Adipose tissue (tissue), 3 donors: ENCODE measurements around the gene ZNF544. TPM values are rescaled to one million over a fixed set of nuclear protein-coding genes. Genes with fewer than 3 reads are reported as not detected.

Experiments used
- H3K27ac ChIP-seq: one replicate; pipeline ENCODE4 v1.5.1; 2013; ENCODE audit warnings: low read depth, low read length
- WGBS, 3 donors: extraction: QIAGEN DNeasy Blood & Tissue Kit; methylation state at CpG; one replicate each; pipeline ENCODE4 v1.1.7; 2013; 5-methylcytosine and 5-hydroxymethylcytosine counted together
- polyA plus RNA-seq, 3 donors: library from polyadenylated mRNA; stranded (reverse); fragments of 200-250 nt; gene quantifications; one replicate each; pipeline ENCODE4 v1.2.3, GENCODE V29; 2013
- donor health status: healthy with polysubstance abuse.
- donor health status: Bipolar disorder and iron deficiency.
- donor health status: healthy.

The ZNF544 gene
- polyA plus RNA-seq = 10 to 100 TPM; 10.1 to 10.6 (median 10.2) TPM

GRCh38 chr19:58228585-58229254, at the start of gene ZNF544:
Gene ZNF544, plus strand, starts transcription at chr19:58228914. Its CDS starts 15,110 bp downstream, at chr19:58244024.
- WGBS, 3 donors = 0 to 1% (median 1%) methylated on average over 55 to 62 of the region's 62 CpGs
- no peak within 1 kb of the TSS for H3K27ac ChIP-seq

- 38 to 51% (median 44%) methylated on average over 4 of the region's 4 CpGs for WGBS, 3 donors
- H3K27ac ChIP-seq = no peak overlapping the region
Measured at GRCh38 chr19:58181902-58182576, 46.7 kb upstream of the ZNF544 start.

GRCh38 chr19:58182577-58182988, 46.1 kb upstream of the ZNF544 start:
- no peak overlapping the region for H3K27ac ChIP-seq
- 3 to 5% (median 5%) methylated on average over 16 to 17 of the region's 17 CpGs for WGBS, 3 donors

- WGBS, 3 donors = 0 to 1% (median 1%) methylated on average over 62 to 80 of the region's 80 CpGs
- peak within 1 kb of the TSS; percentile 97 for H3K27ac ChIP-seq
Measured at GRCh38 chr19:58182989-58183816, 45.5 kb upstream of the ZNF544 start, which contains the start of gene ZNF274. Gene ZNF274, plus strand, starts transcription at chr19:58183061. Its CDS starts 905 bp downstream, at chr19:58183966.

GRCh38 chr19:58183817-58184215, 44.9 kb upstream of the ZNF544 start:
- 14 to 21% (median 19%) methylated on average over 13 of the region's 13 CpGs for WGBS, 3 donors
- peak overlapping the region; percentile 97 for H3K27ac ChIP-seq

- 69 to 83% (median 79%) methylated on average over 6 of the region's 6 CpGs for WGBS, 3 donors
- H3K27ac ChIP-seq = no peak overlapping the region
Measured at GRCh38 chr19:58196901-58197616, 31.7 kb upstream of the ZNF544 start.

- no peak overlapping the region for H3K27ac ChIP-seq
- 13 to 33% (median 32%) methylated on average over 46 to 49 of the region's 49 CpGs for WGBS, 3 donors
Measured at GRCh38 chr19:58203814-58204475, 24.8 kb upstream of the ZNF544 start.

GRCh38 chr19:58204566-58204965, 24.1 kb upstream of the ZNF544 start:
- WGBS, 3 donors = 25 to 55% (median 43%) methylated on average over 15 of the region's 15 CpGs
- no peak overlapping the region for H3K27ac ChIP-seq

GRCh38 chr19:58209577-58209976, 19.1 kb upstream of the ZNF544 start:
- 95 to 100% (median 98%) methylated on average over 6 to 8 of the region's 8 CpGs for WGBS, 3 donors

GRCh38 chr19:58212336-58213074, 16.2 kb upstream of the ZNF544 start:
- WGBS, 3 donors = 97 to 98% (median 97%) methylated on average over 17 of the region's 17 CpGs

More at GRCh38 chr19:58209577-58209976, 19.1 kb upstream of the ZNF544 start:
- no peak overlapping the region for H3K27ac ChIP-seq

GRCh38 chr19:58213075-58213369, 15.7 kb upstream of the ZNF544 start:
- WGBS, 3 donors = 96 to 100% (median 96%) methylated on average over 1 of the region's 1 CpG
- H3K27ac ChIP-seq = no peak overlapping the region

More at GRCh38 chr19:58212336-58213074, 16.2 kb upstream of the ZNF544 start:
- no peak overlapping the region for H3K27ac ChIP-seq

GRCh38 chr19:58217069-58217481, 11.6 kb upstream of the ZNF544 start:
- 44 to 47% (median 44%) methylated on average over 34 of the region's 34 CpGs for WGBS, 3 donors
- no peak overlapping the region for H3K27ac ChIP-seq

- no peak overlapping the region for H3K27ac ChIP-seq
- WGBS, 3 donors = 93 to 95% (median 94%) methylated on average over 25 of the region's 25 CpGs
Measured at GRCh38 chr19:58217607-58218391, 10.9 kb upstream of the ZNF544 start.

GRCh38 chr19:58218899-58219298, 9.8 kb upstream of the ZNF544 start:
- WGBS, 3 donors = 44 to 53% (median 52%) methylated on average over 9 of the region's 9 CpGs
- no peak overlapping the region for H3K27ac ChIP-seq

- 4 to 8% (median 7%) methylated on average over 23 of the region's 23 CpGs for WGBS, 3 donors
- no peak overlapping the region for H3K27ac ChIP-seq
Measured at GRCh38 chr19:58227964-58228584, 640 bp upstream of the ZNF544 start.

- H3K27ac ChIP-seq = no peak overlapping the region
Measured at GRCh38 chr19:58229255-58229639, 533 bp downstream of the ZNF544 start.

More at GRCh38 chr19:58229255-58229639, 533 bp downstream of the ZNF544 start:
- 7 to 36% (median 17%) methylated on average over 13 of the region's 13 CpGs for WGBS, 3 donors
